Tibial nerve (tissue), 3 donors: Measurements from ENCODE around the gene NSD2.

Source experiments
- POLR2A ChIP-seq, 2 donors: fragments of 450-650 bp; IDR thresholded peaks; one replicate each; pipeline ENCODE4 v1.6.1; 2017; ENCODE audit warnings: antibody characterized with exemption in 2 of 2, mild to moderate bottlenecking in 2 of 2, moderate library complexity in 2 of 2
- TF ChIP-seq, protein P1 (sequence below), 5 experiments: fragments of 200-600 bp in 3 of 5; fragments of 450-650 bp in 2 of 5; sonication (generic) in 3 of 5; IDR thresholded peaks; one replicate each; pipeline ENCODE4 v1.5.1; 2016 to 2019; ENCODE audit warnings: antibody characterized with exemption in 5 of 5, mild to moderate bottlenecking in 3 of 5, moderate library complexity in 2 of 5

DNA sequence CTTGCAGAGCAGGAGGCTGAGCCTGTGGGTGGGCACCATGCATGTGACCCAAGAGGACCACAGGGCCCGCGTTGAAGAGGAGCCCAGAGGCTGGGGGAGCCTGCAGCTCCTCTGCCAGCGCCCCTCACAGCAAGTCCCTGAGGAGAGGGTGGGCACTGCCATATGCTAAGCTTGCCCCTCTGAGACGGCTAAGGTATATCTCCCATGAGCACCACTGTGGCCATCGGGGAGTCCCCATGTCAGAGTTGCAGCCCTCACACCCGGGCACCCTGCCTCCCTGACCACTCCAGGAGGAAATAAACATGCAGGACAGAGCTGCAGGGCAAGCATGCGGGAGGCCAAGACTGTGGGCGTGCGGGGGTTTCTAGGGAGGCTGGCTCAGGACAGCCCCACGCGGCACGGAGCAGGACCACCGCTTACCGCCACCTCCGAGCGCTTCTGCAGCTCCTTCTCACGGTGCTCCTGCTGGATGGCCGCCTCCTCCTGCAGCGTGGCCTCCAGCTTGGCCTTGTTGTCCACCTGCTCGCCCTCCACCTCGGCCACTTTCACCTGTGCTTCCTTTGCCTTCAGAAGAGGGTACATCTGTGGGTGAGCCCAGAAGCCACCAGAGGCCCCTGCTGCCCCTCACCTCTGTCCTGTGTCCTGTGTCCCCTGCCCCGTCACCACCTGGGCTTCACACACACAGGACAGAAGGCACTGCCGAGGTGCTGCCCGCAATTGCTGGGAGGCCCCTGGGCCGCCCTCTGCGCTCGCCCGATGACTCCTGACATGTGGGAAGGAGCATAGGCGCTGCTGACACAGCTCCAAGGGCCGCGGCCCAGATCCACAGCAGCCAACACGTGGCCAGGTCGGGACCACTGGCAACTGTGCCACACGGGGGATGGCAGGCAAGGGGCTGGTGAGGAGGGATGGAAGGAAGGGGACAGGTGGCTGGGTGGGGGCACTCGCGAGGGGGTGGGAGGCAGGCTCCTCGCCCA is 48.3 kb upstream of the NSD2 start:
- TF ChIP-seq POLR2A (IDR thresholded peaks at IDR 0.05), result no peak
- TF ChIP-seq, protein P1, sequence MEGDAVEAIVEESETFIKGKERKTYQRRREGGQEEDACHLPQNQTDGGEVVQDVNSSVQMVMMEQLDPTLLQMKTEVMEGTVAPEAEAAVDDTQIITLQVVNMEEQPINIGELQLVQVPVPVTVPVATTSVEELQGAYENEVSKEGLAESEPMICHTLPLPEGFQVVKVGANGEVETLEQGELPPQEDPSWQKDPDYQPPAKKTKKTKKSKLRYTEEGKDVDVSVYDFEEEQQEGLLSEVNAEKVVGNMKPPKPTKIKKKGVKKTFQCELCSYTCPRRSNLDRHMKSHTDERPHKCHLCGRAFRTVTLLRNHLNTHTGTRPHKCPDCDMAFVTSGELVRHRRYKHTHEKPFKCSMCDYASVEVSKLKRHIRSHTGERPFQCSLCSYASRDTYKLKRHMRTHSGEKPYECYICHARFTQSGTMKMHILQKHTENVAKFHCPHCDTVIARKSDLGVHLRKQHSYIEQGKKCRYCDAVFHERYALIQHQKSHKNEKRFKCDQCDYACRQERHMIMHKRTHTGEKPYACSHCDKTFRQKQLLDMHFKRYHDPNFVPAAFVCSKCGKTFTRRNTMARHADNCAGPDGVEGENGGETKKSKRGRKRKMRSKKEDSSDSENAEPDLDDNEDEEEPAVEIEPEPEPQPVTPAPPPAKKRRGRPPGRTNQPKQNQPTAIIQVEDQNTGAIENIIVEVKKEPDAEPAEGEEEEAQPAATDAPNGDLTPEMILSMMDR (IDR thresholded peaks at IDR 0.05), result no peak
